ENCODE data around the gene SLC38A3. TPM values are rescaled to one million over a fixed set of nuclear protein-coding genes. Genes with fewer than 3 reads are reported as not detected.

The SLC38A3 gene
- total and polyA plus RNA-seq, 2 donors (not counting 3 experiments of a cell fraction or from before 2014, with no cell fraction given) = 0.60 to 1.1 TPM

DNA sequence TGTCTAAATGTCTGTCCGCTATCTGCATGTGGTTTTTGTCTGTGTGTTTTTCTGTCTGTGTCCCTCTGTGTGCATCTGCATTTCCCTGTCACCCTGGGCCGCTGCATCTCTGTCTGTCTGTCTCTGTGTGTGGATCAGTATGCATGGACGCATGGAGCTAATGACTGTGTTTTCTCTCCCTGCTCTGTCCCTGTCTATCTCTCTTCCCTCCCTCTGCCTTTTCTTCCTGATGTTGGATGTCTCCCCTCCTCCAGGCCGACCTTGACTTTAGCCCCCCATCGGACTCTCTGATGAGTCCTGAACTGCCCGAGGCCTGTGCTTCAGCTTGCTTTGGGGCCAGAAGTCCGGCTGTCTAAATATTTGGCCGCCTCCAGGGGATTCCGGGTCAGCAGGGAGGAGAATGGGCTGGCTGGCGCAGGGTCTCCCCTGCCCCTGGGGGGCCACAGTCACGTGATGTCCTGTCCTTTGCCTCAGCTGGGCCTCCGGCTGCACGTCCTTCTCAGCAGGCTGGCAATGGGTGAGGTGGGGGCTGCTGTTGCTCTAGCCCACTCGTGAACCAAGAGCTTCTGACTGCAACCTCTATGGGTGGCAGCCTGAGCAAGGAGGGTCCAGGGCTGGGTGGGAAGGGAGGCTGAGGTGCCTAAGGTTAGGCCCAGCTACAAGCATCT lies 3.7 kb downstream of the SLC38A3 start:
- no peaks in the 10 kb centered on the region for H3K79me2 ChIP-seq (ENCODE audit: control insufficient read depth, insufficient read depth, low read length)
- peaks cover 17 to 18% of the 10 kb centered on the region in 2 experiments for H3K27me3 ChIP-seq (ENCODE audit: control insufficient read depth in 2 of 2, insufficient read depth in 2 of 2, low read length in 2 of 2)
- no peak overlapping the region for H3K9ac ChIP-seq (replicated peaks; ENCODE audit: extremely low read depth, insufficient read depth, low read length)
- DNase-seq (ENCODE audit: low read depth, low spot score) = no peak
- H3K9me3 ChIP-seq (replicated peaks; ENCODE audit: control insufficient read depth, insufficient read depth, low read length) = no peaks in the 10 kb centered on the region
- ChIA-PET CTCF (interaction anchor here (1.0 to 6.4 kb wide), 6 partner anchors 9 to 52 kb away, joined by 3 to 53 read pairs (median 10); no protein-coding TSS in a partner anchor), POLR2A (interaction anchor here (0.7 kb wide), 1 partner anchor 22 kb away, joined by 6 read pairs; no protein-coding TSS in a partner anchor)
- intact Hi-C loops (cut with micrococcal nuclease) = no loop called here
- dilution Hi-C loops (cut with MboI; ENCODE audit: extremely low pct_ligation_motif_present, low sequenced_read_pairs) = no loop called here
- no peaks in the 10 kb centered on the region for H4K20me1 ChIP-seq (replicated peaks; ENCODE audit: control insufficient read depth, extremely low read depth, insufficient read depth, low read length)
- FAIRE-seq = no peak
- no peaks in the 10 kb centered on the region for H3K9me1 ChIP-seq (replicated peaks; ENCODE audit: control insufficient read depth, extremely low read depth, insufficient read depth, low read length)
- no peak overlapping the region for H3K4me3 ChIP-seq (replicated peaks in 1 of 3; ENCODE audit: insufficient read depth in 1 of 3, low read depth in 1 of 3, low read length in 3 of 3)
- no peak overlapping the region for H2AFZ ChIP-seq (ENCODE audit: low read depth, low read length)
- no peak overlapping the region for H3K4me2 ChIP-seq (ENCODE audit: insufficient read depth, low read length)
- TF ChIP-seq JUN (IDR thresholded peaks at IDR 0.05; ENCODE audit: borderline replicate concordance, insufficient read depth, insufficient read length, low read depth) (no peak), MYC (IDR thresholded peaks at IDR 0.05; ENCODE audit: low read depth, low read length) (no peak), POLR2A (IDR thresholded peaks at IDR 0.05; ENCODE audit: low read depth, low read length) (no peak), FOS (IDR thresholded peaks at IDR 0.05; ENCODE audit: borderline replicate concordance, insufficient read depth, low read length) (no peak), GATA2 (IDR thresholded peaks at IDR 0.05; ENCODE audit: insufficient read depth, insufficient read length, low read depth, low read length) (no peak), POLR2AphosphoS5 (IDR thresholded peaks at IDR 0.05; ENCODE audit: insufficient read depth, low read depth, low read length) (no peak), MAX (IDR thresholded peaks at IDR 0.05; ENCODE audit: insufficient read depth, insufficient read length) (no peak), EZH2 (IDR thresholded peaks at IDR 0.05; ENCODE audit: borderline replicate concordance, low read depth, low read length, severe bottlenecking) (no peak)
- TF ChIP-seq, protein P1, sequence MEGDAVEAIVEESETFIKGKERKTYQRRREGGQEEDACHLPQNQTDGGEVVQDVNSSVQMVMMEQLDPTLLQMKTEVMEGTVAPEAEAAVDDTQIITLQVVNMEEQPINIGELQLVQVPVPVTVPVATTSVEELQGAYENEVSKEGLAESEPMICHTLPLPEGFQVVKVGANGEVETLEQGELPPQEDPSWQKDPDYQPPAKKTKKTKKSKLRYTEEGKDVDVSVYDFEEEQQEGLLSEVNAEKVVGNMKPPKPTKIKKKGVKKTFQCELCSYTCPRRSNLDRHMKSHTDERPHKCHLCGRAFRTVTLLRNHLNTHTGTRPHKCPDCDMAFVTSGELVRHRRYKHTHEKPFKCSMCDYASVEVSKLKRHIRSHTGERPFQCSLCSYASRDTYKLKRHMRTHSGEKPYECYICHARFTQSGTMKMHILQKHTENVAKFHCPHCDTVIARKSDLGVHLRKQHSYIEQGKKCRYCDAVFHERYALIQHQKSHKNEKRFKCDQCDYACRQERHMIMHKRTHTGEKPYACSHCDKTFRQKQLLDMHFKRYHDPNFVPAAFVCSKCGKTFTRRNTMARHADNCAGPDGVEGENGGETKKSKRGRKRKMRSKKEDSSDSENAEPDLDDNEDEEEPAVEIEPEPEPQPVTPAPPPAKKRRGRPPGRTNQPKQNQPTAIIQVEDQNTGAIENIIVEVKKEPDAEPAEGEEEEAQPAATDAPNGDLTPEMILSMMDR (IDR thresholded peaks at IDR 0.05; ENCODE audit: extremely low read depth in 1 of 2, insufficient read depth in 1 of 2, low read depth in 1 of 2, low read length in 2 of 2) = no peak
- no peaks in the 10 kb centered on the region for H3K36me3 ChIP-seq (ENCODE audit: control insufficient read depth in 2 of 2, extremely low read depth in 1 of 2, insufficient read depth in 2 of 2, low read length in 2 of 2)
- H3K4me1 ChIP-seq (ENCODE audit: control insufficient read depth, extremely low read depth, insufficient read depth, low read length) = peaks cover 3% of the 10 kb centered on the region
- H3K27ac ChIP-seq (ENCODE audit: insufficient read depth, low read depth, low read length) = no peak overlapping the region
- BruUV-seq (replicated peaks) = no TSS peak
